ENCODE measurements around the gene FGFBP3. TPM values are rescaled to one million over a fixed set of nuclear protein-coding genes. Genes with fewer than 3 reads are reported as not detected.
A peak's percentile ranks its signal among the peaks of the same experiment; 100 is the strongest.

Gene FGFBP3
- total and polyA plus RNA-seq, 2 of the 13 experiments (the other 11 are each of a cell fraction or from before 2014, with no cell fraction given) = 0.50 to 2.0 TPM

DNA sequence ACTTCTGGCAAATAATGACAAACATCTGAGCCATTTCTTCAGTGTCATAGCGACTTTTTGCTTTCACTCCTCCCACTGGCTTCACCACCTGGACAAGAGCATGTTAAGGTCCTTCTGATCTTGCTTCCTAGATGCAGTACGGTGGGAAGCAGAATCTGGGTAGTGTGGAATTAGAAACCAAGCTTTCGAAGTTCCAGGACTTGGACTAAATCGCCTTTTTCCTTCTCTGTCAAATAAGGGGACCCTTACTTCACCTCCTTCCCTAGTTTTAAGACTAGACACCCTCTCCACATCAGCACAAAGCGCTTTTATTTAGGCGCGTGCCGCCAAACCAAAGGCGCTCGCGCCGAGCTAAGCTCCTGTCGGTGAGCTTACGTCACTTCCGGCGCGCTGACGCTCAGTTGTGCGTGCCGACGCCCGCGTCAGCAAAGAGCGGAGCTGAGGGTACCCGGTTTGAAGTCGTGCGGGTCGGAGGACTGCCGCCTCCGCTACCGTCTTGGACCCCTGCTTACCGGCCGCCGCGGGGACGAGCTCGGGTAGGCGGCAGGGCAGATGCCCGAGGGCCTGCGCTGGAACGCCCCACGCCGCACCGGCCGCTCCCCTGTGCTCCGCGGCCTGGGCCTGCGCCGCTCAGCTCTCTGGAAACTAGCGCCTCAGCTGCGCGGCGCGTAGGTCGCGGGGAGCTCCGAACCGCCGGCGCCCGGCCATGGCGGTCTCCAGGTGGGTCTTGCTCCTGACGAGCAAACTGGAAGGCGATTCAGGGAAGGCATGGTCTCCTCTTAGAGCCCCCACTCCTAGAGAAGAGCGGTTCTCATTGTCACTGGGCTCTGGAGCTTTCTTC lies 14.3 kb upstream of the FGFBP3 start, which contains the start of gene BTAF1 (continued):
- TF ChIP-seq, protein P1, sequence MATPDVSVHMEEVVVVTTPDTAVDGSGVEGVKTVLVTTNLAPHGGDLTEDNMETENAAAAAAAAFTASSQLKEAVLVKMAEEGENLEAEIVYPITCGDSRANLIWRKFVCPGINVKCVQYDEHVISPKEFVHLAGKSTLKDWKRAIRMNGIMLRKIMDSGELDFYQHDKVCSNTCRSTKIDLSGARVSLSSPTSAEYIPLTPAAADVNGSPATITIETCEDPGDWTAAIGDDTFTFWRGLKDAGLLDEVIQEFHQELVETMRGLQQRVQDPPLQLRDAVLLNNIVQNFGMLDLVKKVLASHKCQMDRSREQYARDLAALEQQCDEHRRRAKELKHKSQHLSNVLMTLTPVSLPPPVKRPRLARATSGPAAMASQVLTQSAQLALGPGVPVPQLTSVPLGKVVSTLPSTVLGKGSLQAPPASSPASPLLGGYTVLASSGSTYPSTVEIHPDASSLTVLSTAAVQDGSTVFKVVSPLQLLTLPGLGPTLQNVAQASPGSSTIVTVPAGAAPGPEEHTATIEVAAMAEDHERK (CRISPR knock-in tag; IDR thresholded peaks at IDR 0.05; ENCODE audit: low read depth) = peak; percentile 97
- TF ChIP-seq, protein P2, sequence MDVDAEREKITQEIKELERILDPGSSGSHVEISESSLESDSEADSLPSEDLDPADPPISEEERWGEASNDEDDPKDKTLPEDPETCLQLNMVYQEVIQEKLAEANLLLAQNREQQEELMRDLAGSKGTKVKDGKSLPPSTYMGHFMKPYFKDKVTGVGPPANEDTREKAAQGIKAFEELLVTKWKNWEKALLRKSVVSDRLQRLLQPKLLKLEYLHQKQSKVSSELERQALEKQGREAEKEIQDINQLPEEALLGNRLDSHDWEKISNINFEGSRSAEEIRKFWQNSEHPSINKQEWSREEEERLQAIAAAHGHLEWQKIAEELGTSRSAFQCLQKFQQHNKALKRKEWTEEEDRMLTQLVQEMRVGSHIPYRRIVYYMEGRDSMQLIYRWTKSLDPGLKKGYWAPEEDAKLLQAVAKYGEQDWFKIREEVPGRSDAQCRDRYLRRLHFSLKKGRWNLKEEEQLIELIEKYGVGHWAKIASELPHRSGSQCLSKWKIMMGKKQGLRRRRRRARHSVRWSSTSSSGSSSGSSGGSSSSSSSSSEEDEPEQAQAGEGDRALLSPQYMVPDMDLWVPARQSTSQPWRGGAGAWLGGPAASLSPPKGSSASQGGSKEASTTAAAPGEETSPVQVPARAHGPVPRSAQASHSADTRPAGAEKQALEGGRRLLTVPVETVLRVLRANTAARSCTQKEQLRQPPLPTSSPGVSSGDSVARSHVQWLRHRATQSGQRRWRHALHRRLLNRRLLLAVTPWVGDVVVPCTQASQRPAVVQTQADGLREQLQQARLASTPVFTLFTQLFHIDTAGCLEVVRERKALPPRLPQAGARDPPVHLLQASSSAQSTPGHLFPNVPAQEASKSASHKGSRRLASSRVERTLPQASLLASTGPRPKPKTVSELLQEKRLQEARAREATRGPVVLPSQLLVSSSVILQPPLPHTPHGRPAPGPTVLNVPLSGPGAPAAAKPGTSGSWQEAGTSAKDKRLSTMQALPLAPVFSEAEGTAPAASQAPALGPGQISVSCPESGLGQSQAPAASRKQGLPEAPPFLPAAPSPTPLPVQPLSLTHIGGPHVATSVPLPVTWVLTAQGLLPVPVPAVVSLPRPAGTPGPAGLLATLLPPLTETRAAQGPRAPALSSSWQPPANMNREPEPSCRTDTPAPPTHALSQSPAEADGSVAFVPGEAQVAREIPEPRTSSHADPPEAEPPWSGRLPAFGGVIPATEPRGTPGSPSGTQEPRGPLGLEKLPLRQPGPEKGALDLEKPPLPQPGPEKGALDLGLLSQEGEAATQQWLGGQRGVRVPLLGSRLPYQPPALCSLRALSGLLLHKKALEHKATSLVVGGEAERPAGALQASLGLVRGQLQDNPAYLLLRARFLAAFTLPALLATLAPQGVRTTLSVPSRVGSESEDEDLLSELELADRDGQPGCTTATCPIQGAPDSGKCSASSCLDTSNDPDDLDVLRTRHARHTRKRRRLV (CRISPR knock-in tag; IDR thresholded peaks at IDR 0.05) = no peak
- TF ChIP-seq ZNF616 (CRISPR knock-in tag; IDR thresholded peaks at IDR 0.05; ENCODE audit: low read depth) (peak; percentile 86; the same call in 1 of the 2 replicates), MIER2 (CRISPR knock-in tag; IDR thresholded peaks at IDR 0.05) (0 out of 2 replicates have a peak, but pooled peaks have one; percentile 43), RFXAP (CRISPR knock-in tag; IDR thresholded peaks at IDR 0.05; ENCODE audit: borderline replicate concordance) (peak; percentile 90), BORCS8-MEF2B (CRISPR knock-in tag; IDR thresholded peaks at IDR 0.05) (peak; percentile 94), ZNF839 (CRISPR knock-in tag; IDR thresholded peaks at IDR 0.05; ENCODE audit: borderline replicate concordance) (peak; percentile 77; the same call in 1 of the 2 replicates), POLR2A (IDR thresholded peaks at IDR 0.05; ENCODE audit: insufficient read depth in 1 of 2, low read depth in 2 of 2, low read length in 2 of 2) (peak; percentile 93 to 96), ZNF333 (CRISPR knock-in tag; IDR thresholded peaks at IDR 0.05; ENCODE audit: borderline replicate concordance) (no peak; the same call in 1 of the 2 replicates)
- TF ChIP-seq, protein P3, sequence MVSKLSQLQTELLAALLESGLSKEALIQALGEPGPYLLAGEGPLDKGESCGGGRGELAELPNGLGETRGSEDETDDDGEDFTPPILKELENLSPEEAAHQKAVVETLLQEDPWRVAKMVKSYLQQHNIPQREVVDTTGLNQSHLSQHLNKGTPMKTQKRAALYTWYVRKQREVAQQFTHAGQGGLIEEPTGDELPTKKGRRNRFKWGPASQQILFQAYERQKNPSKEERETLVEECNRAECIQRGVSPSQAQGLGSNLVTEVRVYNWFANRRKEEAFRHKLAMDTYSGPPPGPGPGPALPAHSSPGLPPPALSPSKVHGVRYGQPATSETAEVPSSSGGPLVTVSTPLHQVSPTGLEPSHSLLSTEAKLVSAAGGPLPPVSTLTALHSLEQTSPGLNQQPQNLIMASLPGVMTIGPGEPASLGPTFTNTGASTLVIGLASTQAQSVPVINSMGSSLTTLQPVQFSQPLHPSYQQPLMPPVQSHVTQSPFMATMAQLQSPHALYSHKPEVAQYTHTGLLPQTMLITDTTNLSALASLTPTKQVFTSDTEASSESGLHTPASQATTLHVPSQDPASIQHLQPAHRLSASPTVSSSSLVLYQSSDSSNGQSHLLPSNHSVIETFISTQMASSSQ (IDR thresholded peaks at IDR 0.05; ENCODE audit: low read depth) = no peak
- TF ChIP-seq, protein P3 (CRISPR knock-in tag; IDR thresholded peaks at IDR 0.05; ENCODE audit: borderline replicate concordance) = peak; percentile 79; the same call in 1 of the 2 replicates
- TF ChIP-seq, protein P4, sequence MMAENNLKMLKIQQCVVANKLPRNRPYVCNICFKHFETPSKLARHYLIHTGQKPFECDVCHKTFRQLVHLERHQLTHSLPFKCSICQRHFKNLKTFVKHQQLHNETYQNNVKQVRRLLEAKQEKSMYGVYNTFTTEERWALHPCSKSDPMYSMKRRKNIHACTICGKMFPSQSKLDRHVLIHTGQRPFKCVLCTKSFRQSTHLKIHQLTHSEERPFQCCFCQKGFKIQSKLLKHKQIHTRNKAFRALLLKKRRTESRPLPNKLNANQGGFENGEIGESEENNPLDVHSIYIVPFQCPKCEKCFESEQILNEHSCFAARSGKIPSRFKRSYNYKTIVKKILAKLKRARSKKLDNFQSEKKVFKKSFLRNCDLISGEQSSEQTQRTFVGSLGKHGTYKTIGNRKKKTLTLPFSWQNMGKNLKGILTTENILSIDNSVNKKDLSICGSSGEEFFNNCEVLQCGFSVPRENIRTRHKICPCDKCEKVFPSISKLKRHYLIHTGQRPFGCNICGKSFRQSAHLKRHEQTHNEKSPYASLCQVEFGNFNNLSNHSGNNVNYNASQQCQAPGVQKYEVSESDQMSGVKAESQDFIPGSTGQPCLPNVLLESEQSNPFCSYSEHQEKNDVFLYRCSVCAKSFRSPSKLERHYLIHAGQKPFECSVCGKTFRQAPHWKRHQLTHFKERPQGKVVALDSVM (CRISPR knock-in tag; IDR thresholded peaks at IDR 0.05) = peak; percentile 77
- TF ChIP-seq, protein P5, sequence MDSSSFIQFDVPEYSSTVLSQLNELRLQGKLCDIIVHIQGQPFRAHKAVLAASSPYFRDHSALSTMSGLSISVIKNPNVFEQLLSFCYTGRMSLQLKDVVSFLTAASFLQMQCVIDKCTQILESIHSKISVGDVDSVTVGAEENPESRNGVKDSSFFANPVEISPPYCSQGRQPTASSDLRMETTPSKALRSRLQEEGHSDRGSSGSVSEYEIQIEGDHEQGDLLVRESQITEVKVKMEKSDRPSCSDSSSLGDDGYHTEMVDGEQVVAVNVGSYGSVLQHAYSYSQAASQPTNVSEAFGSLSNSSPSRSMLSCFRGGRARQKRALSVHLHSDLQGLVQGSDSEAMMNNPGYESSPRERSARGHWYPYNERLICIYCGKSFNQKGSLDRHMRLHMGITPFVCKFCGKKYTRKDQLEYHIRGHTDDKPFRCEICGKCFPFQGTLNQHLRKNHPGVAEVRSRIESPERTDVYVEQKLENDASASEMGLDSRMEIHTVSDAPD (CRISPR knock-in tag; IDR thresholded peaks at IDR 0.05) = peak; percentile 76

Data from HepG2 (cell line).